HG03575 (cell line): Measurements from ENCODE around the gene TM2D3.

Experiments used
- ATAC-seq: cut with Tn5 transposase; IDR thresholded peaks from one replicate; pipeline ENCODE4 v1.9.1; 2021; ENCODE audit not compliant: unreplicated experiment, insufficient number of reproducible peaks, low FRiP score; ENCODE audit errors: extremely low read depth

TM2D3 gene

GRCh38 chr15:101652098-101652785, at the start of gene TM2D3:
TM2D3 (minus strand) TSS chr15:101652381; CDS start chr15:101652361, 20 bp downstream.
- peak; percentile 46 for ATAC-seq

- ATAC-seq = no peak
Observed at GRCh38 chr15:101698314-101698713, 46.1 kb upstream of the TM2D3 start.

GRCh38 chr15:101697488-101697887, 45.3 kb upstream of the TM2D3 start:
- ATAC-seq = no peak

GRCh38 chr15:101696829-101697228, 44.6 kb upstream of the TM2D3 start:
- no peak for ATAC-seq

GRCh38 chr15:101694261-101694660, 42.1 kb upstream of the TM2D3 start:
- ATAC-seq = no peak

GRCh38 chr15:101692801-101693598, 40.8 kb upstream of the TM2D3 start:
- no peak for ATAC-seq

- no peak for ATAC-seq
Observed at GRCh38 chr15:101689901-101690300, 37.7 kb upstream of the TM2D3 start.

- no peak for ATAC-seq
Observed at GRCh38 chr15:101686718-101687117, 34.5 kb upstream of the TM2D3 start.

- ATAC-seq = no peak
Observed at GRCh38 chr15:101684877-101685276, 32.7 kb upstream of the TM2D3 start.

- no peak for ATAC-seq
Observed at GRCh38 chr15:101684384-101684783, 32.2 kb upstream of the TM2D3 start.

GRCh38 chr15:101679806-101680205, 27.6 kb upstream of the TM2D3 start:
- no peak for ATAC-seq

GRCh38 chr15:101676921-101677329, 24.7 kb upstream of the TM2D3 start:
- no peak for ATAC-seq

- ATAC-seq = no peak
Observed at GRCh38 chr15:101675796-101676582, 23.8 kb upstream of the TM2D3 start.

GRCh38 chr15:101675015-101675414, 22.8 kb upstream of the TM2D3 start:
- ATAC-seq = no peak

- no peak for ATAC-seq
Observed at GRCh38 chr15:101672298-101672697, 20.1 kb upstream of the TM2D3 start.

GRCh38 chr15:101669744-101670143, 17.6 kb upstream of the TM2D3 start:
- no peak for ATAC-seq

- no peak for ATAC-seq
Observed at GRCh38 chr15:101667881-101668280, 15.7 kb upstream of the TM2D3 start.

GRCh38 chr15:101664303-101664913, 12.2 kb upstream of the TM2D3 start:
- ATAC-seq = no peak

- ATAC-seq = no peak
Observed at GRCh38 chr15:101662203-101662602, 10.0 kb upstream of the TM2D3 start.
